ENCODE results near the gene ZNF431.

Gene ZNF431

DNA sequence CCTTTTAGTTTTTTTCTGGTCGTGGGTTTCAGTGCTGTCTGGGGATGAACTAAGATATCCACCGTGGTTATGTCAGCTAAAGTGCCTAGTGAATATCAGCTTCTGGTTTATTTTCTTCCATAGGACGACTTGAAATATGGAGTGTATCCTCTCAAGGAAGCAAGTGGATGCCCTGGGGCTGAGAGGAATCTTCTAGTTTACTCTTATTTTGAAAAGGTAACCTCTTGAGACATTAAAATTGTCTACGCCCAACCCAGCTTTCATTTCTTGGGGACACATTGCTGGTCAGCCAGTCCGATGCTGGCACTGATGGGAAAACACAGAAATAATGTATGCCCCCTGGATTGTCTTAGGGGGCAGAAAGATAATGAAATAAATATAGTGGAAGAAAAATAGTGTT, 1.6 kb downstream of the ZNF431 start:
- 93 to 98% methylated on average over 5 of the region's 5 CpGs for WGBS, 2 experiments
- no peaks in the 10 kb centered on the region for H3K27me3 ChIP-seq (ENCODE audit: control insufficient read depth, insufficient read depth, low read length, poor library complexity, severe bottlenecking)
- peaks cover 49% of the 10 kb centered on the region for H3K36me3 ChIP-seq (ENCODE audit: control insufficient read depth, insufficient read depth, low read length)
- peaks cover 2% of the 10 kb centered on the region for H3K9me3 ChIP-seq (ENCODE audit: control insufficient read depth, low read length)
- no peak overlapping the region for H3K4me3 ChIP-seq (ENCODE audit: insufficient read depth, low read depth, low read length)
- no peaks in the 10 kb centered on the region for H3K4me1 ChIP-seq (ENCODE audit: control insufficient read depth, insufficient read depth, low read length)
- no peak overlapping the region for H3K27ac ChIP-seq (ENCODE audit: insufficient read depth, low read depth, low read length, poor library complexity, severe bottlenecking)

DNA sequence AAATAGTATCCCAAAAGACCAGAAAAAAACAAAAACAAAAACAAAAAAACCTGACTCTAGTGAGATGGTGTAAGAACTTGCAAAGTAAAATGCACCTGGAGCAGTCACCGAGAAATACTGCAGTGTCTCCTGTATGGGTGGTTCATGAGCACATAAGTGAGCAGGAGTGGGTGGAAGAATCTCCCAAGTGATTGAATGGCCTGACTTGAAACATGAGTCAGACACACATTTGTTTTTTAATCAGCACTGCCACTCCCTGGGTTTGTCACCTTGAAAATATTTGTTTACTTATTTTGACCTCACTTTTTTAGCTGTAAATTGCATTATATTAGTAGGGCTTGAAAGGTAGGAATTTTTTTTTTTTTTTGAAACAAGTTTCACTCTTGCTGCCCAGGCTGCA, 2.0 kb downstream of the ZNF431 start:
- Histone ChIP-seq H3K36me3 (ENCODE audit: control insufficient read depth, insufficient read depth, low read length) (peaks cover 53% of the 10 kb centered on the region), H3K27me3 (ENCODE audit: control insufficient read depth, insufficient read depth, low read length, poor library complexity, severe bottlenecking) (no peaks in the 10 kb centered on the region), H3K4me3 (ENCODE audit: insufficient read depth, low read depth, low read length) (no peak overlapping the region), H3K4me1 (ENCODE audit: control insufficient read depth, insufficient read depth, low read length) (no peaks in the 10 kb centered on the region), H3K27ac (ENCODE audit: insufficient read depth, low read depth, low read length, poor library complexity, severe bottlenecking) (no peak overlapping the region), H3K9me3 (ENCODE audit: control insufficient read depth, low read length) (peaks cover 6% of the 10 kb centered on the region)
- WGBS, 2 experiments = 94 to 100% methylated on average over 1 of the region's 1 CpG

DNA sequence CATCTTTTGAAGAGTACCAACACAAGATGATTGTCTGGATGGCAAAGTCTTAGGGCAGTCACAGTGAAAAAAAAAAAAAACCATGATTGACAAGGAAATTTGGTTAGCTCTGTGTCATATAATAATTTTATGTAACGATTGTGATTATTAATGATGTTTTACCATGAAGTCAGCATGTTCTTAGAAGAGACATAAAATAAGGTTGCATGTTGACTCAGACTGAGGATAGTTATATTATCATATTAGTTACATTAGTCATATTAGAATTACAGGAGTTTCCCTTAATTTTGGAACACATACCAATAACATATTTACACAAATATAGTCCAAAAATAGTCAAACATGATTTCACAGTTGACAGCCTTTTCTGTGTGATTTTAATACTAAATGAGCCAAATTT, 5.7 kb downstream of the ZNF431 start:
- Histone ChIP-seq H3K36me3 (ENCODE audit: control insufficient read depth, insufficient read depth, low read length) (peaks cover 87% of the 10 kb centered on the region), H3K27me3 (ENCODE audit: control insufficient read depth, insufficient read depth, low read length, poor library complexity, severe bottlenecking) (no peaks in the 10 kb centered on the region), H3K4me3 (ENCODE audit: insufficient read depth, low read depth, low read length) (no peak overlapping the region), H3K9me3 (ENCODE audit: control insufficient read depth, low read length) (peaks cover 6% of the 10 kb centered on the region), H3K27ac (ENCODE audit: insufficient read depth, low read depth, low read length, poor library complexity, severe bottlenecking) (no peak overlapping the region), H3K4me1 (ENCODE audit: control insufficient read depth, insufficient read depth, low read length) (no peaks in the 10 kb centered on the region)
- 95 to 100% methylated on average over 1 of the region's 1 CpG for WGBS, 2 experiments

DNA sequence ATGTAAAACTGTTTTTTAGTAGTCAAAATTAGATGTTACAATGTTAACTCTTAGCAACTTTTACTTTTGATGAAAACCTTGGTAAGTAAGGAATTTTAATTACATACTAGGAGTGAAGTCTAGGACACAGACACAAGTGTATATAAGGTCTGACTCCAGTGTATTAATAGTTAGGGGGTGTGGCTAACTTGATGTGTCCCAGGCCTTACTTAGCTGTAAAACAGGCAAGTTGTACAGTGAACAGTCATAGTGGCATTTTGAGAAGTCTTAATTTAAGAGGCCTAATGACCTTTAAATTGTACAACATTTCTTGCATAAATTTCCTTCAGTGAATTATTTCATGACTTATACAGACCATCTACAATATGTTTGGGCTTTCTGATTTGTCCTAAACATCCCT, 6.8 kb downstream of the ZNF431 start:
- peaks cover 94% of the 10 kb centered on the region for H3K36me3 ChIP-seq (ENCODE audit: control insufficient read depth, insufficient read depth, low read length)
- H3K4me1 ChIP-seq (ENCODE audit: control insufficient read depth, insufficient read depth, low read length) = no peaks in the 10 kb centered on the region
- no peaks in the 10 kb centered on the region for H3K27me3 ChIP-seq (ENCODE audit: control insufficient read depth, insufficient read depth, low read length, poor library complexity, severe bottlenecking)
- H3K4me3 ChIP-seq (ENCODE audit: insufficient read depth, low read depth, low read length) = no peak overlapping the region
- H3K9me3 ChIP-seq (ENCODE audit: control insufficient read depth, low read length) = peaks cover 6% of the 10 kb centered on the region
- H3K27ac ChIP-seq (ENCODE audit: insufficient read depth, low read depth, low read length, poor library complexity, severe bottlenecking) = no peak overlapping the region

DNA sequence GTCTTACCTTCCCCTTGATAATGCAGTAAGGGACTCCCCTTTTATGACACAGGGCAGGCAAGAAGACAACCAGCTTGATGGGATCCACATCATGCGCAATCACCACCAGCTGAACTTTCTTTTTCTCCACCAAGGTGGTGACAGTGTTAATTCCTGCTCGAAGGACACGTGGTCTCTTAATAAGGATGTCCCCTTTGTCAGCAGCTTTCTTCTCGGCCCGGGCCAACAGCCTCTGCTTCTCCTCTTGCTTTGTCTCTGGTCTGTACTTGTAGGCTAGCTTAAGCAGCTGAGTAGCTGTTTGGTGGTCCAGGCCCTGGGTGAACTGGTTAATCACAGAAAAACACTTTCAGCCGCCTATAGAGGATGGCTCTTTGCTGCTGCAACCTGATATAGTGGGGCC, 8.0 kb downstream of the ZNF431 start:
- peaks cover 84% of the 10 kb centered on the region for H3K36me3 ChIP-seq (ENCODE audit: control insufficient read depth, insufficient read depth, low read length)
- H3K9me3 ChIP-seq (ENCODE audit: control insufficient read depth, low read length) = peaks cover 6% of the 10 kb centered on the region
- WGBS, 2 experiments = 88 to 95% methylated on average over 6 of the region's 6 CpGs
- no peaks in the 10 kb centered on the region for H3K27me3 ChIP-seq (ENCODE audit: control insufficient read depth, insufficient read depth, low read length, poor library complexity, severe bottlenecking)
- no peak overlapping the region for H3K4me3 ChIP-seq (ENCODE audit: insufficient read depth, low read depth, low read length)
- no peak overlapping the region for H3K27ac ChIP-seq (ENCODE audit: insufficient read depth, low read depth, low read length, poor library complexity, severe bottlenecking)
- H3K4me1 ChIP-seq (ENCODE audit: control insufficient read depth, insufficient read depth, low read length) = no peaks in the 10 kb centered on the region

DNA sequence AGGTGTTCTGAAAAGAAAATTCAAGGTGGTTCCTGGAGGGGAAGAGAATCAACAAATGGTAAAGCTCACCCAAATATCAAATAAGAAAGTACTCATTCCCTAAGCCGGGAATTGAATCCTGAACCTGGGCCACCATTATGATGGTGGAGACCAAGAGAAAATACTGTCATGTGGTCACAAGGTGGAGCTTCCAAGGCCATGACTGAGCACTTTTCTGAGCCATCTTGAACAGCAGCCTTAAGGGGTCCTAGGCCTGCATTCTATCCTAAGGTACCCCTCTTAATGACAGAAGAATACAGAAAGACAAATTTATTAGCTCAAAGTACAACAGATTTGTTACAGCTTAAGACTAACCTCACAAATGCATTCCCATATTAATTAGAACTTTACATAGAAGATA, 9.6 kb downstream of the ZNF431 start:
- Histone ChIP-seq H3K36me3 (ENCODE audit: control insufficient read depth, insufficient read depth, low read length) (peaks cover 68% of the 10 kb centered on the region), H3K27me3 (ENCODE audit: control insufficient read depth, insufficient read depth, low read length, poor library complexity, severe bottlenecking) (no peaks in the 10 kb centered on the region), H3K27ac (ENCODE audit: insufficient read depth, low read depth, low read length, poor library complexity, severe bottlenecking) (no peak overlapping the region), H3K4me3 (ENCODE audit: insufficient read depth, low read depth, low read length) (no peak overlapping the region), H3K4me1 (ENCODE audit: control insufficient read depth, insufficient read depth, low read length) (no peaks in the 10 kb centered on the region), H3K9me3 (ENCODE audit: control insufficient read depth, low read length) (peaks cover 5% of the 10 kb centered on the region)
- 91% methylated on average over 1 of the region's 1 CpG for WGBS, 2 experiments

DNA sequence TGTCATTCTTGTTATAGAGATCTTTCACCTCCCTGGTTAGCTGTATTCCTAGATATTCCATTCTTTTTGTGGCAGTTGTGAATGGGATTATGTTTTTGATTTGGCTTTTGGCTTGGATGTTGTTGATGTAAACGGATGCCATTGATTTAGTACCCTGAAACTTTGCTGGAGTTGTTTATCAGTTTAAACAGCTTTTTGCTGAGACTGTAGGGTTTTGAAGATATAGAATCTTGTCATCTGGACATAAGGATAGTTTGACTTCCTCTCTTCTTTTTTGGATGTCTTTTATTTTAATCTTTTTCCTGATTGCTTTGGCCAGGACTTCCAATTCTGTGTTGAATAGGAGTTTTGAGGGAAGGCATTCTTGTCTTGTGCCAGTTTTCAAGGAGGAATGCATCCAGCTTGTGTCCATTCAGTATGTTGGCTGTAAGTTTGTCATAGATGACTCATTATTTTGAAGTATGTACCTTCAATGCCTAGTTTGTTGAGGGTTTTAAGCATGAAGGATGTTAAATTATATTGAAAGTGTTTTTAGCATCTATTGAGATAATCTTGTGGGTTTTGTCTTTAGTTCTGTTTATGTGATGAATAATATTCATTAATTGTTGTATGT, 16.8 kb downstream of the ZNF431 start:
- Histone ChIP-seq H3K4me3 (ENCODE audit: insufficient read depth, low read depth, low read length) (no peak overlapping the region), H3K4me1 (ENCODE audit: control insufficient read depth, insufficient read depth, low read length) (no peaks in the 10 kb centered on the region), H3K9me3 (ENCODE audit: control insufficient read depth, low read length) (no peaks in the 10 kb centered on the region), H3K27me3 (ENCODE audit: control insufficient read depth, insufficient read depth, low read length, poor library complexity, severe bottlenecking) (no peaks in the 10 kb centered on the region), H3K27ac (ENCODE audit: insufficient read depth, low read depth, low read length, poor library complexity, severe bottlenecking) (no peak overlapping the region), H3K36me3 (ENCODE audit: control insufficient read depth, insufficient read depth, low read length) (peaks cover 5% of the 10 kb centered on the region)
- WGBS, 2 experiments = 95 to 96% methylated on average over 1 of the region's 1 CpG

DNA sequence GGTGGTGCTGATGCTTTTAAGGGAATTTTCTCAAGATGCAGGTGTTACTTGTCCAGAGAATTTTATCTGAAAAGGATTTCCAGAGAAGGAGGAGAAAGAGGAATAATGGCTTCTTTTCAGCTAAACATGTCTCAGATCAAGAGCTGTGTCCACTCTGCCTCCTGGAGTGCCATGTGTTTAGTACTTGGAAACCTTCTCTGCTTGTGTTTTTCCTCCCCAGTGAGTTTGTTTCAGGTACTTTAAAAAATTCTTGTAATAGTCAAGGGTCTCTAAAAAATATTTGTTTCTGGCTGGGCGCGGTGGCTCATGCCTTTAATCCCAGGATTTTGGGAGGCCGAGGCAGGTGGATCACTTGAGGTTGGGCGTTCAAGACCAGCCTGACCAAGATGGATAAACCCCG, 22.7 kb downstream of the ZNF431 start:
- Histone ChIP-seq H3K4me3 (ENCODE audit: insufficient read depth, low read depth, low read length) (no peak overlapping the region), H3K9me3 (ENCODE audit: control insufficient read depth, low read length) (no peaks in the 10 kb centered on the region), H3K4me1 (ENCODE audit: control insufficient read depth, insufficient read depth, low read length) (no peaks in the 10 kb centered on the region), H3K27ac (ENCODE audit: insufficient read depth, low read depth, low read length, poor library complexity, severe bottlenecking) (no peak overlapping the region), H3K36me3 (ENCODE audit: control insufficient read depth, insufficient read depth, low read length) (peaks cover 5% of the 10 kb centered on the region), H3K27me3 (ENCODE audit: control insufficient read depth, insufficient read depth, low read length, poor library complexity, severe bottlenecking) (no peaks in the 10 kb centered on the region)
- 96 to 98% methylated on average over 5 of the region's 5 CpGs for WGBS, 2 experiments

DNA sequence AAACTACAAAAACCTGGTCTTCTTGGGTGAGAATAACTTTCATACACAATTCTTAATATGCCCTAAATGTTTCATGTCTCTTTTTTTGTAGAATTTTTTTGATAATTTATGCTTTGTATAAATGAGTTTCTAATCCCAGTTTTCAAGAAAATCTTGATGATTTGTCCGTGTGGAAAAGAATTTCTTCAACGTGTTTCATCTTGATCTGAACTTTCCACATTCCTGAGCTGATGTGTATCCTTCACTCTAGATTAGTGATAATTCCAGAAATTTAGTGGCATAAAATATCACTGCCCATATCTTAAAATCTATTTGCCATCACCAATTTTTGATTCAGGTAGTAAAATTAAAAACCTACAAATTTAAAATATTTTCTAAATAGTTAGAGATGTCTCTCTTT, 24.6 kb downstream of the ZNF431 start:
- H3K9me3 ChIP-seq (ENCODE audit: control insufficient read depth, low read length) = no peaks in the 10 kb centered on the region
- H3K36me3 ChIP-seq (ENCODE audit: control insufficient read depth, insufficient read depth, low read length) = peaks cover 13% of the 10 kb centered on the region
- no peak overlapping the region for H3K27ac ChIP-seq (ENCODE audit: insufficient read depth, low read depth, low read length, poor library complexity, severe bottlenecking)
- H3K4me3 ChIP-seq (ENCODE audit: insufficient read depth, low read depth, low read length) = no peak overlapping the region
- no peaks in the 10 kb centered on the region for H3K4me1 ChIP-seq (ENCODE audit: control insufficient read depth, insufficient read depth, low read length)
- 90 to 96% methylated on average over 2 of the region's 2 CpGs for WGBS, 2 experiments
- no peaks in the 10 kb centered on the region for H3K27me3 ChIP-seq (ENCODE audit: control insufficient read depth, insufficient read depth, low read length, poor library complexity, severe bottlenecking)

DNA sequence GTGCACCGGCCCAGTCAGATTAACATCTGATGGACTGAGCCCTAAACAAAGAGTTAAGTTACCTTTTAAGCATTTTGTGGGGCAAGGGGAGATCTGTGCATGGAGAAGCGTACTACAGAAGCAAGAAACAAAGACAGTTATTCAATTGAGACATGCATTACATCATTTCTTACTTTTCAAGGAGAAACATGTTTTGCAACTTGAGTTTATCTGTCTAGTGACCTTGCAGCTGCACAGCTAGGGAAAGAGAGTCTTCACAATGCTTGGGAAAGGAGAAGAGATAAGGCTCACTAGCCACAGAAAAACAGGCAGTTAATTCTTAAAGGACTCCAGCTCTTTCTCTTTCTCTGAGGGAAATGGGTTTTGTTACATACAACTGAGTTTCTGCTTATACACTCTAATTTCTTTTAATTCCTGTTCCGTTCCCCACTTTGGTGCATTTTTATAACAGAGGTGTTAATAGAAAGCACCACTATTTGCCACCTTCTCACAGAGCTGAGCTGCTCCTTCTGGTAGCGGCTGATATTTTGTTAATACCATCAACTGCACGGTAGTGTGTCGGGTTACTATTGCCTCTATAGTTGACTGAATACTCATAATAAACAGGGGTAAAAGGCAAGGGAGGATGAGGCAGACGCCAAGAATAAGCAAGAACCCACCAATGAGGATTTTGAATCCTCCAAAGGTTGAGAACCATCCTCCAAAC, 55.9 kb downstream of the ZNF431 start:
- H3K4me1 ChIP-seq (ENCODE audit: control insufficient read depth, insufficient read depth, low read length) = no peaks in the 10 kb centered on the region
- WGBS, 2 experiments = 90 to 94% methylated on average over 7 of the region's 7 CpGs
- H3K27ac ChIP-seq (ENCODE audit: insufficient read depth, low read depth, low read length, poor library complexity, severe bottlenecking) = no peak overlapping the region
- H3K4me3 ChIP-seq (ENCODE audit: insufficient read depth, low read depth, low read length) = no peak overlapping the region
- no peaks in the 10 kb centered on the region for H3K27me3 ChIP-seq (ENCODE audit: control insufficient read depth, insufficient read depth, low read length, poor library complexity, severe bottlenecking)
- H3K9me3 ChIP-seq (ENCODE audit: control insufficient read depth, low read length) = no peaks in the 10 kb centered on the region
- H3K36me3 ChIP-seq (ENCODE audit: control insufficient read depth, insufficient read depth, low read length) = no peaks in the 10 kb centered on the region

Measured in ectodermal cell (in vitro differentiated cells).